ENCODE results near the gene LY6G6D. TPM values are rescaled to one million over a fixed set of nuclear protein-coding genes. Genes with fewer than 3 reads are reported as not detected.

Gene LY6G6D
- total RNA-seq, 3 donors from 2014 or later: 0.90 to 6.1 TPM; not detected in 1

DNA sequence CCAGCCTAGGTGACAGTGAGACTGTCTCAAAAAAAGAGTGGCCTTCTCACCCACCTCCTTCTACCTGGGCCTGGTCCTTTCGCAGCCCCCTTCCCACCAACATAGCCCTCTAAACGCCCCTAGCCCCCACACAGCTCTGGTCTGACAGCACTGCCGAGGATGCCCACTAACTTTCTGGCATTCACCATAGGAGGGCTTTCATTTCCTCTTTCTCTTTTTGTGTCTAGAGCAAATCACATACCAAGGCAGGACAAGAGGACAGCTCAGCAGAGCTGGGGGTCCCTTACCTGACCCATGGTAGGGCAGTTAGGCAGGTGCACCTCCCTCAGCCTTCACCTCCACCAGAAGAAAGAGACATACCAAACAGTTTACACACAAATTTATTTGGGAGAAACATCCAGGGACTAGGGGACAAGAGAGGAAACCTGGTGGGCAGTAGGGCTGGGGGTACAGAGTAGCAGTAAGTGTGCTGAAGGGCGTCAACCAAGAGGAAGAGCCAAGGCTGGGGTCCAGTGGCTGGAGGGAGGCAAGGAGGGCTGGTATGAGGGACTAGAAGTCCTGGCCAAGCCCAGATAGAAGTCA lies 38.7 kb upstream of the LY6G6D start:
- intact Hi-C loops (cut with DNase I, micrococcal nuclease): no loop called here
- Histone ChIP-seq H3K4me1 (ENCODE audit: low read depth) (peaks cover 11% of the 10 kb centered on the region), H3K4me3 (no peak overlapping the region)

DNA sequence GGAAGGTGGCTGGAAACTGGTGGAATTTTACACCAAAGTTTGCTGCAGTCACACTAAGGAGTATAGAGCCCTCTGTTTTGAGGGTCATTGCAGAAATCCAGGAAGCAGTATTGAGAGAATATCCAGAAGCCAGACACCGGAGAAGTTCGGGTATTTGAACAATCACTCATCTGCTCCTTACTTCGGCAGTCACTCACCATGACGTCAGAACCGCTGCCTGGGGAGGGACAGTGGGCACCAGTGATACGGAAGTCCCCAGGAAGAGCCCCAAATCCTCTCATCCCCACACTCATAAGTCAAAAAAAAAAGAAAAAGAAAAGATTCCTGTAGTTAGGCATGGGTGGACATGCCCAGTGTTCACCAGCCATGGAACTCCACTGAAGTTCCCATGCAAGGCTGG lies 38.2 kb upstream of the LY6G6D start:
- DNase-seq: no peak
- H3K4me3 ChIP-seq: no peak overlapping the region
- H3K9me3 ChIP-seq: no peaks in the 10 kb centered on the region
- intact Hi-C loops (cut with DNase I, micrococcal nuclease): no loop called here
- TF ChIP-seq, protein P1, sequence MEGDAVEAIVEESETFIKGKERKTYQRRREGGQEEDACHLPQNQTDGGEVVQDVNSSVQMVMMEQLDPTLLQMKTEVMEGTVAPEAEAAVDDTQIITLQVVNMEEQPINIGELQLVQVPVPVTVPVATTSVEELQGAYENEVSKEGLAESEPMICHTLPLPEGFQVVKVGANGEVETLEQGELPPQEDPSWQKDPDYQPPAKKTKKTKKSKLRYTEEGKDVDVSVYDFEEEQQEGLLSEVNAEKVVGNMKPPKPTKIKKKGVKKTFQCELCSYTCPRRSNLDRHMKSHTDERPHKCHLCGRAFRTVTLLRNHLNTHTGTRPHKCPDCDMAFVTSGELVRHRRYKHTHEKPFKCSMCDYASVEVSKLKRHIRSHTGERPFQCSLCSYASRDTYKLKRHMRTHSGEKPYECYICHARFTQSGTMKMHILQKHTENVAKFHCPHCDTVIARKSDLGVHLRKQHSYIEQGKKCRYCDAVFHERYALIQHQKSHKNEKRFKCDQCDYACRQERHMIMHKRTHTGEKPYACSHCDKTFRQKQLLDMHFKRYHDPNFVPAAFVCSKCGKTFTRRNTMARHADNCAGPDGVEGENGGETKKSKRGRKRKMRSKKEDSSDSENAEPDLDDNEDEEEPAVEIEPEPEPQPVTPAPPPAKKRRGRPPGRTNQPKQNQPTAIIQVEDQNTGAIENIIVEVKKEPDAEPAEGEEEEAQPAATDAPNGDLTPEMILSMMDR (IDR thresholded peaks at IDR 0.05): no peak
- H3K4me1 ChIP-seq (ENCODE audit: low read depth): peaks cover 14% of the 10 kb centered on the region
- ATAC-seq: no peak
- no peaks in the 10 kb centered on the region for H3K36me3 ChIP-seq (ENCODE audit: low read depth)

More for the DNA sequence above, 38.7 kb upstream of the LY6G6D start:
- ATAC-seq (no peak), DNase-seq (no peak)
- TF ChIP-seq, protein P1 (IDR thresholded peaks at IDR 0.05): no peak
- H3K36me3 ChIP-seq (ENCODE audit: low read depth): no peaks in the 10 kb centered on the region
- H3K9me3 ChIP-seq: no peaks in the 10 kb centered on the region

DNA sequence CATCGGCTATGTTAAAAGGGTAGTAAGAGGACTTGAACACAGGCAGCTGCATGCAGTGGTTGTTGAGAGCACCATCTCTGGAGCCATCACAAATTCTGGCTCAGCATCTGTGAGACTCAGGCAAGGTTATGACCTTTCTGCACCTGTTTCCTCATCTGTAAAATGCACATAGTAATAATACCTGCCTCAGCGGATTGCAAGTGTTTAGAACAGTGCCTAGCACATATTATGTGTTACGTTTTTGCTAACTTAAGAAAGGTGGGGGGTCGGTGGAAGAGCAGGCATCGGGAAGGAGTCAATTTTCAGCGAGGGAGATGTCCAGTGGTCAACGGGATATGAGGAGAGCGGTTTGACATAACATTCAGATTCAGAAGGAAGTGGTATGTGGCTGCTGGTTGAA lies 37.2 kb upstream of the LY6G6D start:
- Histone ChIP-seq H3K9me3 (no peaks in the 10 kb centered on the region), H3K4me3 (no peak overlapping the region), H3K36me3 (ENCODE audit: low read depth) (no peaks in the 10 kb centered on the region), H3K4me1 (ENCODE audit: low read depth) (peaks cover 14% of the 10 kb centered on the region)
- DNase-seq (no peak), ATAC-seq (no peak)
- intact Hi-C loops (cut with DNase I, micrococcal nuclease): no loop called here
- TF ChIP-seq, protein P1 (IDR thresholded peaks at IDR 0.05): no peak

DNA sequence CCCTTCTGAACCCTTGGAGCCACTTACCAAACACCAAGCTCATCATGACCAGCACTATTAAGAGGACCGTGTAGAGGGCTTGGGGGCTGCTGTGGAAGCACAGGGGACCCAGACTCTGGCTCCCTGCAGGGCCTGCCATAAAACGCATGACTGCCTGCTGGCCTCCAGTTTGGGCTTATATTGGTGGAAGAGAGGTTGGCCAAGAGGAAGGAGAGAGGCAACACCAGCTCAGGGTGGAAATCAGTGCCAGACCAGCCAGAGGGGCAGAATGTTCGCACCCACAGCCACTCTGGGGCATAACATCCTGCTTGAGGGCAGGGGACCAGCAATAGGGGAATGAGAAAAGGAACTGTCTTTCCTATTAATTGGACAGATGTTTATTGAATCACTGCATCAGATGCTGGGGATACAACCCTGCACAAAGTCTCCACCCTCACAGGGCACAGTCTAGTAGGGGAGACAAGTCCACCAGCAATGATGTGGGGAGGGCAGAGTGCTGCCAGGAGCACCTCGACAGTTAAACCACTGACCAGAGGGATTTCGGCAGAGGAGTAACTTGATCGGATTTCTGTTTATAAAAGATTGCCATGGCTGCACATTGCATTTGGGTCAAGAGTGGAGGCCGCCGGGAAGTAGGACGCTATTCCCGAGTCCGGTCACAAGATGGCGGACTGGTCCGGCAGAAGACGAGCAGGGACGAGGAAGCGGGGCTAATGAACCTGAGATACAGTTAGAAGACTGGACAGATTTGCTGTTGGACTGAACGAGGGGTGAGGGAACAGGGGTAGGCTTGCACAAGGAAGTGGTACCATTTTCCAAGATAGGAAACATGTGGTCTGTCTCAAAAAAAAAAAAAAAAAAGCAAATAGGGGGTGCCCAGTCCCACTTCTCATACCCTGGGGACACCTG lies 34.7 kb upstream of the LY6G6D start, which contains the start of gene LY6G5C:
Gene LY6G5C, minus strand, starts transcription at position 842 of the 909 bp plus-strand sequence. Its CDS starts 694 bp downstream, at position 148.
- peak; percentile 87 to 90 (median 89) for DNase-seq
- intact Hi-C loops (cut with DNase I, micrococcal nuclease): loop anchor here in 1 of 2 donors (10.0 kb wide), 1 partner anchor 184 kb away; the partner anchor contains the start of gene NEU1
- peak; percentile 87 for ATAC-seq
- Histone ChIP-seq H3K4me3 (no peak within 1 kb of the TSS), H3K9me3 (no peaks in the 10 kb centered on the region), H3K36me3 (ENCODE audit: low read depth) (no peaks in the 10 kb centered on the region), H3K4me1 (ENCODE audit: low read depth) (peaks cover 14% of the 10 kb centered on the region)
- TF ChIP-seq, protein P1 (IDR thresholded peaks at IDR 0.05): peak; percentile 68

DNA sequence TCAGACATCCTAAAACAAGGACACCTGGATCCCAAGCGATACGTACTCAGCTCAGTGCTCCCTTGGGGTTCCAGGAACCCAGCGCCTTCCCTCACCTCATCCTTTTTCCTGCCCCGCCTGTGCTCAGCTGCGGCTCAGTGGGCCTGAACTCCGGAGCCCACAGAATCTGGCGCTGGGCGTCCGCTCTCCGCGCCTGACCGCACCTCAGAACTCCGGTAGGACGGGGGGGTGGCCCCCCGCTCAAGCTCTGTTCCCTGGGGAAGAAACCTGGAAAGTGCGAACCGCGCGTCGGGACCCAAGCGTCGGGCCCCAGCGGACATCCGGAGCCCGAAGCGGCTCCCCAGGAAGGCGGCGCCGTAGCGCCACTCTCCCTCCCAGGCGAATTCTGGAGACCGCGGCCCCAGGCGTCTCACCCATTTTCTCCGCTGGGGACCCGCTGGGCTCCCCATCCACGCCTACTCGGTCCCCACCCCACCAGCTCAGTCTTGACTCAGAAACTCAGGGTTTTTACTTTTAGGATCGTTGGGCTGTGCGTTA lies 33.9 kb upstream of the LY6G6D start:
- H3K4me1 ChIP-seq (ENCODE audit: low read depth): peaks cover 14% of the 10 kb centered on the region
- DNase-seq (peak; percentile 56 to 73 (median 73)), ATAC-seq (peak; percentile 60)
- no peaks in the 10 kb centered on the region for H3K9me3 ChIP-seq
- intact Hi-C loops (cut with DNase I, micrococcal nuclease): loop anchor here in 1 of 2 donors (10.0 kb wide), 1 partner anchor 184 kb away; the partner anchor contains the start of gene NEU1
- TF ChIP-seq, protein P1 (IDR thresholded peaks at IDR 0.05): no peak
- H3K36me3 ChIP-seq (ENCODE audit: low read depth): no peaks in the 10 kb centered on the region
- H3K4me3 ChIP-seq: no peak overlapping the region

Data from mucosa of descending colon (tissue), 3 donors.